Measurements from ENCODE around the gene ZBTB20. TPM values are rescaled to one million over a fixed set of nuclear protein-coding genes. Genes with fewer than 3 reads are reported as not detected.

ZBTB20 gene
- total RNA-seq, 1 experiment from 2014 or later = 7.7 TPM

DNA sequence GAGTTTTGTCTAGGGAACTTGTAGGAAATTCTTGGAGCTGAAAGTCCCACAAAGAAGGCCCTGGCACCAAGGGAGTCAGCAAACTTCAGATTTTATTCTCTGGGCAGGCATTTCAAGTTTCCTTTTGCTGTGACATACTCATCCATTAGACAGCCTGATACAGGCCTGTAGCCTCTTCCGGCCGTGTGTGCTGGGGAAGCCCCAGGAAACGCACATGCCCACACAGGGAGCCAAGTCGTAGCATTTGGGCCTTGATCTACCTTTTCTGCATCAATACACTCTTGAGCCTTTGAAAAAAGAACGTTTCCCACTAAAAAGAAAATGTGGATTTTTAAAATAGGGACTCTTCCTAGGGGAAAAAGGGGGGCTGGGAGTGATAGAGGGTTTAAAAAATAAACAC, 838.3 kb downstream of the ZBTB20 start:
- H3K4me1 ChIP-seq = no peaks in the 10 kb centered on the region
- no peaks in the 10 kb centered on the region for H3K27me3 ChIP-seq
- H3K27ac ChIP-seq = no peak overlapping the region

GRCh38 chr3:114308377-114308776, 838.7 kb downstream of the ZBTB20 start:
- H3K27me3 ChIP-seq = no peaks in the 10 kb centered on the region
- H3K4me3 ChIP-seq = no peak overlapping the region
- H3K4me1 ChIP-seq = no peaks in the 10 kb centered on the region
- H3K9me3 ChIP-seq (replicated peaks) = no peaks in the 10 kb centered on the region
- no peak overlapping the region for H3K27ac ChIP-seq
- no peaks in the 10 kb centered on the region for H3K36me3 ChIP-seq
- no peak for DNase-seq

More for the DNA sequence above, 838.3 kb downstream of the ZBTB20 start:
- Histone ChIP-seq H3K36me3 (no peaks in the 10 kb centered on the region), H3K4me3 (no peak overlapping the region), H3K9me3 (replicated peaks) (no peaks in the 10 kb centered on the region)
- DNase-seq = no peak

DNA sequence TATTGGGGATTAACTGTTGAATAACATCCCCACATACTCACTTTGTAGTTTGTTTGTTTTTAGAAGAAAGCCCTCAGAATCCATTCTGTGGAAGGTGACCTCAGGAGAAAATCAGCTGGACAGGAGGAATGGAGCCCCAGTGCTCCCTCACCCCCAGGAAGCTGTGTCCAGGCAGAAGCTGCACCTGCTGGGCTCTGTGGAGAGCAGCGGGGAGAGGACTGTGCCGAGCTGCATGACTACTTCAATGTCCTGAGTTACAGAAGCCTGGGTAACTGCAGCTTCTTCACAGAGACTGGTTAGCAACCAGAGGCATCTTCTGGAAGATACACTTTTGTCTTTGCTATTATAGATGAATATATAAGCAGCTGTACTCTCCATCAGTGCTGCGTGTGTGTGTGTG, 839.3 kb downstream of the ZBTB20 start:
- Histone ChIP-seq H3K4me1 (no peaks in the 10 kb centered on the region), H3K9me3 (replicated peaks) (no peaks in the 10 kb centered on the region), H3K36me3 (no peaks in the 10 kb centered on the region), H3K27me3 (no peaks in the 10 kb centered on the region), H3K4me3 (no peak overlapping the region), H3K27ac (no peak overlapping the region)
- DNase-seq = no peak

GRCh38 chr3:114307222-114307830, 839.8 kb downstream of the ZBTB20 start:
- H3K4me3 ChIP-seq = no peak overlapping the region
- H3K9me3 ChIP-seq (replicated peaks) = no peaks in the 10 kb centered on the region
- H3K4me1 ChIP-seq = no peaks in the 10 kb centered on the region
- H3K27me3 ChIP-seq = no peaks in the 10 kb centered on the region
- H3K36me3 ChIP-seq = no peaks in the 10 kb centered on the region
- no peak overlapping the region for H3K27ac ChIP-seq
- no peak for DNase-seq

DNA sequence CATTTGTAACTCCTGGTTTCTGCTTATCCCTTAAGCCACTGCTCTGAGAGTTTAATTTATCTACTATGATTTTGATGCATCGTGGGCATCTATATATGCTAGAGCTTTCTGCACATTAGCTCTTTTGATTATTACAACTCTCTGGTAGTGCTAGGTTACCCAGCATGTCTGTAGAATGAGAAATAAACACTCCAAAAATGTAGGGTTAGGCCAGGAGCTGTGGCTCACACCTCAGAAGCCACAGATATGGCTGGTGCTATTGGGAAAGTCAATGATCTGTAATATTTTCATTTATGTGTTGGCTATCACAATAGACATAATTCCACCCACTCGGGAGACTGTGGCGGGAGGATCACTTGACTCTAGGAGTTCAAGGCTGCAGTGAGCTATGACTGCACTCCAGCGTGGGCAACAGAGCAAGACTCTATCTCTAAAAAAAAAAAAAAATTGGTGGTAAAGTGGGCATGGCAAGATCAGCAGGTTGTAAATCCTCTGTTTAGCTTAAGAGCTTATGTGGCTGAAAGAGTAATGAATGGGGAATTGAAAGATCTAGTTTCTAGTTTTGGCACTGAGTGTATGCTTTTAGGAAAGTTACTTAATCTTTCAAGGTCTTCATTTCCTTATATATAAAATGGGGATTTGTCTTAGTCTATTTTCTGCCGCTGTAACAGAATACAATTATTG, 847.0 kb downstream of the ZBTB20 start:
- Histone ChIP-seq H3K4me3 (peak overlapping the region; percentile 43), H3K27ac (peak overlapping the region; percentile 18; the same call in 1 of the 2 replicates), H3K27me3 (no peaks in the 10 kb centered on the region), H3K4me1 (no peaks in the 10 kb centered on the region), H3K9me3 (replicated peaks) (no peaks in the 10 kb centered on the region), H3K36me3 (no peaks in the 10 kb centered on the region)
- peak in 1 of 2 experiments; percentile 40 for DNase-seq

- H3K36me3 ChIP-seq = no peaks in the 10 kb centered on the region
- peak overlapping the region; percentile 43 for H3K4me3 ChIP-seq
- DNase-seq = peak; percentile 56 to 71
- H3K27ac ChIP-seq = peak overlapping the region; percentile 18; the same call in 1 of the 2 replicates
- no peaks in the 10 kb centered on the region for H3K9me3 ChIP-seq (replicated peaks)
- H3K27me3 ChIP-seq = no peaks in the 10 kb centered on the region
- H3K4me1 ChIP-seq = no peaks in the 10 kb centered on the region
These were observed 847.7 kb downstream of the ZBTB20 start for GRCh38 chr3:114299421-114299820.

GRCh38 chr3:114295946-114296345, 851.1 kb downstream of the ZBTB20 start:
- Histone ChIP-seq H3K4me3 (no peak overlapping the region), H3K9me3 (replicated peaks) (no peaks in the 10 kb centered on the region), H3K4me1 (no peaks in the 10 kb centered on the region), H3K36me3 (no peaks in the 10 kb centered on the region), H3K27me3 (no peaks in the 10 kb centered on the region), H3K27ac (no peak overlapping the region)
- DNase-seq = no peak

- Histone ChIP-seq H3K9me3 (replicated peaks) (no peaks in the 10 kb centered on the region), H3K4me3 (no peak overlapping the region), H3K27ac (no peak overlapping the region), H3K27me3 (no peaks in the 10 kb centered on the region), H3K36me3 (no peaks in the 10 kb centered on the region), H3K4me1 (no peaks in the 10 kb centered on the region)
- DNase-seq = no peak
These were observed 852.1 kb downstream of the ZBTB20 start for GRCh38 chr3:114294940-114295480.

DNA sequence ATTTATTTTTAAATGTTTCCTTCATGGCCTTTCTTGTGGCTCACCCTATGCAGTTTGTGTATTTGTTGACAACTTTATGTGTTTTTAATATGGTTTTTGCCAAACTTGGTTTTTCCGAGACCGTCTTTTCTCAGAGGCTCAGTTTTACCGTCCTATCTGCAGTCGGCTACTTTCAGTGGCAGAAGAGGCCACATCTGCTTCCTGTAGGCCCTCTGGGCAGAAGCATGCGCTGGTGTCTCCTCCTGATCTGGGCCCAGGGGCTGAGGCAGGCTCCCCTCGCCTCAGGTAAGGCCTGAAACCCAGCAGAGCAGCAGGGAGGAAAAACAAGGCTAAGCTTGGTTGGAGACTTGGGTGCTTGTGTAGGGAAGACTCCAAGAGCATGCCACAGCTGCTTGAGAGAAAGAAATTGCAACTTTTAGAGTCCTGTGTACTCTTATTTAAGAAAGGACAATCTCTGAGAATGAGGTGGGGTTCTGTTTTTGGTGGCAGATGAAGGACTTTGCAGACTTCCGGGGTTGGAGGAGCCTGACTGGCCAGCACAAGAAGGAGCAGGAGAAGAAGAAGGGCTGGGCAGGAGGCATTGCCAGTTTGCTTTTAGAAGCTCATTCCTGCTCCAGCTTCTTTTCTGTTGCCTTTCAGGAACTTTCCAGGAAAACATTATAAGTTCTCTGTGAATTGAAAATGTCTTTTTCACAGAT, 853.1 kb downstream of the ZBTB20 start, which contains the start of gene TIGIT:
Gene TIGIT, plus strand, starts transcription at position 191 of the 698 bp plus-strand sequence. Its CDS starts 34 bp downstream, at position 225.
- H3K9me3 ChIP-seq (replicated peaks) = no peaks in the 10 kb centered on the region
- H3K4me1 ChIP-seq = no peaks in the 10 kb centered on the region
- no peak within 1 kb of the TSS for H3K27ac ChIP-seq
- no peak within 1 kb of the TSS for H3K4me3 ChIP-seq
- no peaks in the 10 kb centered on the region for H3K27me3 ChIP-seq
- no peak for DNase-seq
- no peaks in the 10 kb centered on the region for H3K36me3 ChIP-seq

- H3K4me1 ChIP-seq = no peaks in the 10 kb centered on the region
- H3K27me3 ChIP-seq = no peaks in the 10 kb centered on the region
- H3K4me3 ChIP-seq = no peak overlapping the region
These were observed 855.9 kb downstream of the ZBTB20 start for GRCh38 chr3:114290911-114291901.

GRCh38 chr3:114286266-114286665, 860.8 kb downstream of the ZBTB20 start:
- no peaks in the 10 kb centered on the region for H3K9me3 ChIP-seq (replicated peaks)
- H3K4me3 ChIP-seq = no peak overlapping the region

More at GRCh38 chr3:114290911-114291901, 855.9 kb downstream of the ZBTB20 start:
- no peaks in the 10 kb centered on the region for H3K9me3 ChIP-seq (replicated peaks)
- no peak overlapping the region for H3K27ac ChIP-seq
- DNase-seq = peak; percentile 91 to 93
- no peaks in the 10 kb centered on the region for H3K36me3 ChIP-seq

DNA sequence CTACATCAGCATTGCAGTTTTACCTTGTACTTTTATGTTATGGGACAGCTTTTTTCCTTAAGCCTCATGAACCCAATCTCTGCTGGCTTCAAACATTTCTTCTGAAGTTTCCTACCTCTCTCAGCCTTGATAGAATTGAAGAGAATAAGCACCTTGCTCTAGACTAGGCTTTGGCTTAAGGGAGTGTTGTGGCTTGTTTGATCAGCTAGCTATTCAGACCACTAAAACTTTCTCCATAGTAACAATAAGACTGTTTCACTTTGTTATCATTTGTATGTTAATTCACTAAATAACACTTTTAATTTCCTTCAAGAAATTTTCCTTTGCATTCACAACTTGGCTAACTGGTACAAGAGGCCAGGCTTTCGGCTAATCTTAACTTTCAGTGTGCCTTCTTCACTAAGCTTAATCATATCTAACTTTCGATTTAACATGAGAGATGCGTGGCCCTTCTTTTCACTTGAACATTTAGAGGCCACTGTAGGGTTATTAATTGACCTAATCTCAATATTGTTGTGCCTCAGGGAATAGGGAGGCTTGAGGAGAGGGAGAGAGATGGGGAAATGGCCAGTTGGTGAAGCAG, 861.3 kb downstream of the ZBTB20 start:
- Histone ChIP-seq H3K36me3 (no peaks in the 10 kb centered on the region), H3K4me3 (no peak overlapping the region), H3K27ac (no peak overlapping the region), H3K4me1 (no peaks in the 10 kb centered on the region), H3K27me3 (no peaks in the 10 kb centered on the region), H3K9me3 (replicated peaks) (no peaks in the 10 kb centered on the region)
- no peak for DNase-seq

More at GRCh38 chr3:114286266-114286665, 860.8 kb downstream of the ZBTB20 start:
- H3K27ac ChIP-seq = no peak overlapping the region
- no peaks in the 10 kb centered on the region for H3K36me3 ChIP-seq
- H3K27me3 ChIP-seq = no peaks in the 10 kb centered on the region
- DNase-seq = no peak
- H3K4me1 ChIP-seq = no peaks in the 10 kb centered on the region

DNA sequence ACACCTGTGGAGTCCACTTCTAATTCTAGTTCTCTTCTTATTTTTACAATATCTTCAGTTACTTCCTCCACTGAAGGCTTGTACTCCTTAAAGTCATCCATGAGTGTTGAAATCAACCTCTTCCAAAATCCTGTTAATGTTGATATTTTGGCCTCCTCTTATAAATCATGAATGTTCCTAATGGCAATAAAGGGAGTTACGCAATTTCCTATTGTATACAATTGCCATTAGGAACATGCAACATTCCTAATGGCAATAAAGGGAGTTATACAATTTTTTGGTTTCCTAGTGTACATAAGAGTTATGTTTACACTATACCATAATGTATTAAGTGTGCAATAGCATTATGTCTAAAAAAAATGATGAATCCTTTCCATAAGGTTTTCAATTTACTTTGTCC, 862.4 kb downstream of the ZBTB20 start:
- no peaks in the 10 kb centered on the region for H3K4me1 ChIP-seq
- H3K27ac ChIP-seq = no peak overlapping the region
- H3K27me3 ChIP-seq = no peaks in the 10 kb centered on the region
- no peak overlapping the region for H3K4me3 ChIP-seq
- no peaks in the 10 kb centered on the region for H3K9me3 ChIP-seq (replicated peaks)
- DNase-seq = no peak
- no peaks in the 10 kb centered on the region for H3K36me3 ChIP-seq
